Activated CD8-positive, alpha-beta T cell treated with anti-CD3 and anti-CD28 coated beads, Interleukin-2, amount 10 ng/mL, durations not matched to agents 7 days and 5 days (primary cell): ENCODE data around the gene CRYL1. TPM values are rescaled to one million over a fixed set of nuclear protein-coding genes. Genes with fewer than 3 reads are reported as not detected.
A peak's percentile ranks its signal among the peaks of the same experiment; 100 is the strongest.

Experiments used
- ATAC-seq: fragments of 150-1000 bp; cut with Tn5 transposase; one replicate; pipeline ENCODE4 v1.10.0; 2021; ENCODE audit warnings: moderate library complexity
- CTCF ChIA-PET: fragments of 350-600 bp; sonication (Branson Sonifier 250); formaldehyde crosslinking; loops from one replicate; lab custom pipeline; 2021; ENCODE audit warnings: antibody characterized with exemption; lab: Charles Lee
- POLR2A ChIA-PET: fragments of 350-600 bp; sonication (Branson Sonifier 250); formaldehyde crosslinking; loops from one replicate; lab custom pipeline; 2021; ENCODE audit warnings: antibody characterized with exemption; lab: Charles Lee
- DNase-seq: peaks from one replicate; pipeline ENCODE4 v3.0.0-alpha.2; 2020
- H3K27ac Mint-ChIP-seq: one replicate; pipeline ENCODE4 v1.8.0; 2021; ENCODE audit warnings: mild to moderate bottlenecking, mixed read lengths
- H3K27me3 Mint-ChIP-seq: one replicate; pipeline ENCODE4 v1.8.0; 2021; ENCODE audit warnings: low read depth, mixed read lengths
- H3K36me3 Mint-ChIP-seq: one replicate; pipeline ENCODE4 v1.8.0; 2021; ENCODE audit warnings: low read depth, mixed read lengths
- H3K4me1 Mint-ChIP-seq: one replicate; pipeline ENCODE4 v1.8.0; 2021; ENCODE audit warnings: low read depth, mixed read lengths
- H3K4me3 Mint-ChIP-seq: one replicate; pipeline ENCODE4 v1.8.0; 2021; ENCODE audit warnings: mild to moderate bottlenecking, mixed read lengths
- H3K9me3 Mint-ChIP-seq: one replicate; pipeline ENCODE4 v1.8.0; 2022; ENCODE audit warnings: mixed read lengths; ENCODE audit not compliant: insufficient read depth
- total RNA-seq, 2 experiments: library from RNA; stranded (reverse); gene quantifications; one replicate each; pipeline ENCODE4 v1.2.3, GENCODE V29; 2021

CRYL1 gene
- total RNA-seq, 2 experiments from 2014 or later: 11.5 to 13.2 TPM

DNA sequence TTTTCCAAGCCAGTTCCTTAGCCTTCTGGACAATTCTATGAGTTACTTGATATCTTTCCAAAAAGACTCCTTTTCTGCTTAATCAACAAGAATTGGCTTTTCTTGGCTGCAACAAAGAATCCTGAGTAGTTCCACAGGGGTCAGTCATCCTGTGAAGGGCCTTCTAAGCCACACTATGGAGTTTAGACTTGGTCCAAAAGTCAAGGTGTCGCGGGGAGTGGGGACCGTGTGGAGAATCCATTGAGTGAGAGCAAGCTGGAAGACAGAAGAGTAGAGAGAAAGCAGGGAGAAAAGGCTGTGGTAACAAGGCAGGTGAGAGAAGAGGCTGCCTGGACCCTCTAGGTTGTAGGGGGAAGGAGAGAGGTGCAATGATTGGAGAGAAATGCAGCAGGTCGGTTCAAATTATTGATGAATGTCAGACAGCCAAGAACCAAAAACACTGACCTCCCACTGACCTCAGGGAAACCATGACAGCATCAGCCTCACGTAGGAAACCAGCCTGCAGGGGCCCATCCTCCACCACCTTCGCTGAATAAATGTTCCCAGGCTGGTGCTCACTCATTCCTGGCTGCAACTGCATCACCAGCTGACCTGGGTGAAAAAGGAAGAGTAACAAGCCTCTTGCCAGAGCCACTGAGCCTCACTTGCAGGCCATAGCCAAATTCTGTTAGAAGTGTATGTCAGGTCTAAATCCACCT, 34.2 kb upstream of the CRYL1 start:
- peaks cover 8% of the 10 kb centered on the region for H3K9me3 Mint-ChIP-seq
- no peak overlapping the region for H3K27ac Mint-ChIP-seq
- ChIA-PET POLR2A (no interaction called here), CTCF (no interaction called here)
- peaks cover 4% of the 10 kb centered on the region for H3K27me3 Mint-ChIP-seq
- H3K36me3 Mint-ChIP-seq: peaks cover 2% of the 10 kb centered on the region
- H3K4me3 Mint-ChIP-seq: no peak overlapping the region
- H3K4me1 Mint-ChIP-seq: no peaks in the 10 kb centered on the region
- ATAC-seq (no peak), DNase-seq (no peak)

DNA sequence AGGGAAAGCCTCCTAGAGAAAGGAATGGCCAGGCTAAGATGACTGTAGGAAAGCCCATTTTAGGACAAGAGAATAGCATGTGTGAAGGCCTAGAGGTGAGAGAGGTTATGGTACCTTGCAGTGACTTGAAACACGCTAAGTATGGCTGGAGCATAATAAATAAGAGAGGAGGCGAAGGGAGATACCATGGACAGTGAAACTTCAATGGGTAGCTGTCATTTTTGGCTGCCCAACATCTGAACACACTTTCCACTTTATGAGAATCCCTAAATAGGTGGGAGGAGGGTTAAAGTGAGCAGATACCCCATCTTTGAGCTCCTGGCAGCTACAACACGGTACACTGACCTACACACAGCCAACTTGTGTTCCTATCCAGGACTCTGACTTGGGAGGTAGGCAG, 33.3 kb upstream of the CRYL1 start:
- ATAC-seq: no peak

DNA sequence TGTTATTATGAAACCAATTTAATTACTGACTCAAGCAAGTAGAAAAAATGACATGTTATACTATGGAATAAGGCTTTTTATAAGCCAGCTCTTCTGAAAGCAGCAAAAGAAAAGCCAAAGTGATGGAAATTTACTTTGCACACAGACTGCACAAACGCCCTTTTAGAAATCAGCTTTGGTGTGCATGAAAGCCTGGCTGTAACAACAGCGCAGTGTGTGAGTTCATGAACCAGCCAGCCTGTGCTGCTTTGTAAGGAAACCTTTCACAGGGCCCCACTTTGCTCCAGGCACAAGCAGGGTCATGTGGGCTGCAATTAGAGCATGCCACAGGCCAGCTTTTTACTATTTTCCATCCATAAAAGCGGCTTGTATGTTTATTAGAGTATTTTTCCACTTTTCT, 27.7 kb upstream of the CRYL1 start:
- Mint-ChIP-seq H3K9me3 (no peaks in the 10 kb centered on the region), H3K27ac (no peak overlapping the region), H3K4me3 (no peak overlapping the region), H3K27me3 (no peaks in the 10 kb centered on the region), H3K4me1 (no peaks in the 10 kb centered on the region), H3K36me3 (no peaks in the 10 kb centered on the region)
- ATAC-seq: no peak
- POLR2A ChIA-PET: no interaction called here
- CTCF ChIA-PET: interaction anchor here (1.0 to 1.3 kb wide), 2 partner anchors 275 to 356 kb away, joined by 3 read pairs; no protein-coding TSS in a partner anchor
- DNase-seq: no peak

More for the DNA sequence above, 33.3 kb upstream of the CRYL1 start:
- ChIA-PET CTCF (no interaction called here), POLR2A (no interaction called here)
- no peak overlapping the region for H3K27ac Mint-ChIP-seq
- no peaks in the 10 kb centered on the region for H3K36me3 Mint-ChIP-seq
- no peaks in the 10 kb centered on the region for H3K9me3 Mint-ChIP-seq
- no peak for DNase-seq
- no peak overlapping the region for H3K4me3 Mint-ChIP-seq
- H3K4me1 Mint-ChIP-seq: no peaks in the 10 kb centered on the region
- peaks cover 4% of the 10 kb centered on the region for H3K27me3 Mint-ChIP-seq

DNA sequence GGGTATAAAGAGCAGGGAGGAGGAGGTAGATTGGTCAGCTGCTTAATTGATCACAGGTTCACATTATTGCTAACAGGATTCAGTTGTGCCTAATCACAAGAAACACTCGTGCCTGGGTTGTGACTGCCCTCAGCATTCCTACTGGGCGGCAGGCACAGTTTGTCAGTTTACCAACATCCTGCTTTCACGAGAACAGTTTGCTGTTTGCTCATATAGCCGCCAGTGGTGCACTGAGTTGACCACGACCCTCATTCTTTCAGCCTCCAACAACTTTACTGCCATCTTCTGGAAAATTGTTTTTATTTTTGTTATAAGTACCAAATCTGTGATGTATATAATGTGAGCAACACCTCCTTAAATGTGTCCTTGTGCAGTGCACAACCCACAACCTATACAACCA, 25.1 kb upstream of the CRYL1 start:
- ATAC-seq (no peak), DNase-seq (no peak)
- no peak overlapping the region for H3K27ac Mint-ChIP-seq
- peaks cover 3% of the 10 kb centered on the region for H3K27me3 Mint-ChIP-seq
- no peaks in the 10 kb centered on the region for H3K36me3 Mint-ChIP-seq
- ChIA-PET POLR2A (no interaction called here), CTCF (interaction anchor here (0.6 to 1.4 kb wide), 2 partner anchors 57 to 531 kb away, joined by 3 to 5 read pairs; no protein-coding TSS in a partner anchor)
- H3K4me3 Mint-ChIP-seq: no peak overlapping the region
- H3K9me3 Mint-ChIP-seq: no peaks in the 10 kb centered on the region
- peaks cover 7% of the 10 kb centered on the region for H3K4me1 Mint-ChIP-seq

DNA sequence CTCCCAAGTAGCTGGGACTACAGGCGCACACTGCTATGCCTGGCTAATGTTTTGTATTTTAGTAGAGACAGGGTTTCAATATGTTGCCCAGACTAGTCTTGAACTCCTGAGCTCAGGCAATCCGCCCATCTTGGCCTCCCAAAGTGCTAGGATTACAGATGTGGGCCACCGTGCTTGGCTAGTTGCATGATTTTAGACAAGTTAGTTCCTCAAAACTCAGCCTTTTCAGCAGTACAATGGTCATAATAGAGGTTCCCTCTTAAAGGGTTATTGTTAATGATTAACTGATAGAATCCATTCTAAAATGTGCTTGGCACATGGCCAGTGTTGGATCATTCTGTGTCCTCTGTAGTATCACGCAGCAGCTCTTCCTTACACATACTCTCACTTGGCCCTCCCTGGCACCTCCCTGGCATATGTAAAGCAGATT, 21.8 kb upstream of the CRYL1 start:
- DNase-seq (no peak), ATAC-seq (no peak)
- Mint-ChIP-seq H3K36me3 (no peaks in the 10 kb centered on the region), H3K27me3 (peaks cover 3% of the 10 kb centered on the region), H3K4me3 (no peak overlapping the region), H3K9me3 (no peaks in the 10 kb centered on the region), H3K27ac (no peak overlapping the region), H3K4me1 (peaks cover 7% of the 10 kb centered on the region)
- POLR2A ChIA-PET: no interaction called here
- CTCF ChIA-PET: no interaction called here

DNA sequence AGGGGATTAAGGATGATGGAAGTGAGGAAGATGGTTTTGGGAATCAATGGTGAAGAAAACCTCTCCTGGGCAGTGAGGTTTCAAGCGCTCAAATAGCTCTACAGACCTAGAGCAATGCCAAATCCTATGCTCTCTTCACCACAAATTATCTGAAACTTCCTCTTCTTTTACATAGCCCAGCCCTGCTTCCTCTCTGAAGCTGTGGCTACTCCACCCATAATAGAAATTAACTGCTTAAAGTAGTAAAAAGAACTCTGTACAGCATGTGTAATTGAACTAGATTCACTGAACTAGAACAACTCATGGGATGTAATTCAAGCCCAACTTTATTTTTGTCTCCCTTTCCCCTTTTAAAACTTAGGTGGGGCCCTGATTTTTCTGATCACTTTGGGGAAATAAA, 20.9 kb upstream of the CRYL1 start:
- peaks cover 7% of the 10 kb centered on the region for H3K4me1 Mint-ChIP-seq
- no peak overlapping the region for H3K27ac Mint-ChIP-seq
- no peak for ATAC-seq
- no peak overlapping the region for H3K4me3 Mint-ChIP-seq
- peaks cover 3% of the 10 kb centered on the region for H3K27me3 Mint-ChIP-seq
- no peaks in the 10 kb centered on the region for H3K9me3 Mint-ChIP-seq
- no peaks in the 10 kb centered on the region for H3K36me3 Mint-ChIP-seq
- CTCF ChIA-PET: no interaction called here
- POLR2A ChIA-PET: no interaction called here
- no peak for DNase-seq

DNA sequence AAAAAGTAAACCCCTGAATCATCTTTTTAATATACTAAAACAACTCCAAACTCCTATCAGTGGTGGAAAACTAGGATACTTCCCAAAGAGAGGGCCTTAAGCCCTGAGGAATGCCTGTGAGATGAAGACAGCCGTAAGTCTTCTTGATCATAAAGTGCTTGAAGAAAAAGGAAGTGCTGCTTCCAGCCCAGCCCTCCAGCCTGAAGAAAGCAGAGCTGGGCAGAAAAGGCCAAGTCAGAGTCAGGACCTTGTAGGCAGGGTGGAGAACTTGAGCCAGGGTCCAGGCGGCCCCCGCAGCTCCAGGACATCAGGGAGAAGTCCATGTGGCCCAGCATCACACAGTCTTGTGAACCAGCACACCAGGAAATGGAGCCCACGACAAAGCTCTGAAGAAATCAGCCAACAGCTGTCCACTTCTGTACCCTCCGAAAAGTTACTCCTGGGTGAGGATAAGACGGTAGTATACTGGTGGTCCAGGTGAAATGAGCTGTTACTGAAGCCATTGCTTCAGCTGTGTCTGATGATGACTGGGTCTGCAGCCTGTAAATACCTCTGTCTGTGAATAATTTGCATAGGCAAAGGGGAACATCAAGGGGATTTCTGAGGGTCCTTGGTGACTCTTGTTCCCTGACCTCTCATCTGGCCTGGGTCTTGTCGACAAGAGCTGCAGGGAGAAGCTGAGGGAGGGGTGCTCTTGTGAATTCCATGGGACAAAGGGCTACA, 18.7 kb upstream of the CRYL1 start:
- Mint-ChIP-seq H3K4me3 (no peak overlapping the region), H3K4me1 (peaks cover 7% of the 10 kb centered on the region), H3K36me3 (no peaks in the 10 kb centered on the region), H3K27ac (no peak overlapping the region), H3K27me3 (peaks cover 3% of the 10 kb centered on the region), H3K9me3 (no peaks in the 10 kb centered on the region)
- POLR2A ChIA-PET: no interaction called here
- CTCF ChIA-PET: interaction anchor here (1.3 kb wide), 1 partner anchor 49 kb away, joined by 4 read pairs; no protein-coding TSS in a partner anchor
- ATAC-seq: no peak
- no peak for DNase-seq

DNA sequence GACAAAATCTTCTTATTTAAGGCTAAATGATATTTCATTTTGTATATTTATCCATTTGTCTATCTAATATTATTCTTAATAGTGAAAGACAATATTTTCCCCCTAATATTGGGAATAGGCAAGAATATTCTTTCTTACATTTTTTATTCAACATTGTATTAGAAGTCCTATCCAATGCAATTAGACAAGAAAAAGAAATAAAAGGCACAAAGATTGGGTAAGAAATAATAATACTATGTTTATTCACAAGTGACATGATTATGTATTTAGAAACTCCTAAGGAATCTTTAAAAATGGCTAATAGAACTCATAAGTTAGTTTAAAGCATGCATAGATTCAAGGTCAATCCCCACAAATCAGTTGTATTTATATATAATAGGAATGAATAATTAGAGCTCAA, 11.3 kb upstream of the CRYL1 start:
- H3K36me3 Mint-ChIP-seq: no peaks in the 10 kb centered on the region
- no peak overlapping the region for H3K27ac Mint-ChIP-seq

DNA sequence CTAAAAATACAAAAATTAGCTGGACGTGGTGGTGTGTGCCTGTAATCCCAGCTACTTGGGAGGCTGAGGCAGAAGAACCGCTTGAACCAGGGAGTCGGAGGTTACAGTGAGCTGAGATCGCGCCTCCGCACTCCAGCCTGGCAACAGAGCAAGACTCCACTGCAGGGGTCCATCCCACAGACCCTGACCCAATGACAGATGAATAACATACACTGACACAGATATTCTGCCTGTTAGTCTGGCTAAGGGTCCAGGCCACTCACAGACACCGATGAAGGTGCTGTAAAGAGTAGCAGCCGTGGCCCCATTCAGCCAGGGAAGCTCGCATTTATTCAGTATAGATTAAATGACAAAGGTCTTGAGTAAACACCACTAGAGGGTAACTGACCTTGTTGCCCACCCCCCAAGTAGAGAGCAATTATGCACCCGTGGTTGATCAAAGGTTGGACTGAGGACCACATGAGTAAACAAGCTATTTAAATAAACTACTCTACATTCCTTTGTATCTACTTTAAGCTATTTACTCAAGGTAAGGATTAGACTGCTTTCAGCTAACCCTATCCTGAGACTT, 8.5 kb upstream of the CRYL1 start:
- ChIA-PET POLR2A (no interaction called here), CTCF (no interaction called here)
- DNase-seq: no peak
- no peaks in the 10 kb centered on the region for H3K4me1 Mint-ChIP-seq
- peaks cover 24% of the 10 kb centered on the region for H3K9me3 Mint-ChIP-seq
- H3K36me3 Mint-ChIP-seq: peaks cover 3% of the 10 kb centered on the region
- H3K4me3 Mint-ChIP-seq: no peak overlapping the region
- no peak for ATAC-seq
- peaks cover 3% of the 10 kb centered on the region for H3K27me3 Mint-ChIP-seq
- no peak overlapping the region for H3K27ac Mint-ChIP-seq

More for the DNA sequence above, 11.3 kb upstream of the CRYL1 start:
- Mint-ChIP-seq H3K4me3 (no peak overlapping the region), H3K27me3 (no peaks in the 10 kb centered on the region), H3K9me3 (peaks cover 24% of the 10 kb centered on the region), H3K4me1 (no peaks in the 10 kb centered on the region)
- CTCF ChIA-PET: no interaction called here
- no peak for DNase-seq
- no peak for ATAC-seq
- POLR2A ChIA-PET: no interaction called here

DNA sequence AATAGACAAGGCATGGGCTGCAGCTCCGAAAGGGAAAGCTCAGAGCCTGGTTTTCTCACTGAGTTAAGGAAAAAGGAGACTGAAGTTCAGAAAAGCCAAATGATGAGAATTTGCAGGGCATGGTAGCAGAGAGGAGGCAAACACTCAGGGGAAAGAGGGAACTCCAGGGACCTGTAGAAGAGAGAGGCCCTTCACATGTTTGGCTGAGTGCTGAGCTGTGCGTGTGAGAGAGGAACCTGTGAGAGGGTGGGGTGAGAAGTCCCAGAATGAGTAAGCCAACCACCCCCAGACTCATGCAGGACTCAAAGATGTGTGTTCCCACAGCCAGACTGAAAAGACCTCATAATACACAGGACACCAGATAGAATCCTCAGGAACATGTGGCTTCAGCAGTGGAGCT, 2.8 kb upstream of the CRYL1 start:
- Mint-ChIP-seq H3K27me3 (peaks cover 3% of the 10 kb centered on the region), H3K4me1 (peaks cover 22% of the 10 kb centered on the region), H3K36me3 (peaks cover 3% of the 10 kb centered on the region), H3K27ac (no peak overlapping the region), H3K9me3 (no peaks in the 10 kb centered on the region), H3K4me3 (no peak overlapping the region)
- ATAC-seq: no peak
- CTCF ChIA-PET: no interaction called here
- DNase-seq: no peak
- POLR2A ChIA-PET: interaction anchor here (1.0 kb wide), 1 partner anchor 52 kb away, joined by 3 read pairs; no protein-coding TSS in a partner anchor

DNA sequence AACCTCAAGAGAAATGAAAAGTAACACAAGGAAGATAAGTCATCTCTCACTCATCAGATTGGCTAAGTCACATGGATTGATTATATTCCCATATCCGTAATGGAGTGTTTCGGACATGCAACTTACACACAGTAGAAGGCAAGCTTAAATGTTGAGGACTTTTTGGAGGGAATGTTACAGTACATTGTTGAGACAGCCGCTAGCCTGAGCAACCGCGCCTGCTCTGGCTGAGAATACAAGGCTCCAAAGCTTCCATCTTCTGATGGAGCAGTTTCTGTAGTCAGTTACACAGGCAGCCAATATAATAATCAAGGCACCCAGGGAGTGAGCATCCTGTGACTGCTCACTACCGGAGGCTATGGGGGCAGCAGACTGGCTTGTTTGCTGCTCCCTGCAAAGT, 1.0 kb upstream of the CRYL1 start:
- POLR2A ChIA-PET: interaction anchor here (0.7 kb wide), 1 partner anchor 650 kb away, joined by 3 read pairs; the partner anchor contains the start of genes MRPL57 and SKA3
- H3K36me3 Mint-ChIP-seq: peaks cover 3% of the 10 kb centered on the region
- H3K4me3 Mint-ChIP-seq: peak overlapping the region; percentile 84
- no peak for ATAC-seq
- DNase-seq: no peak
- CTCF ChIA-PET: interaction anchor here (0.8 to 1.2 kb wide), 3 partner anchors 17 to 302 kb away, joined by 3 read pairs; no protein-coding TSS in a partner anchor
- peak overlapping the region; percentile 96 for H3K27ac Mint-ChIP-seq
- H3K27me3 Mint-ChIP-seq: peaks cover 3% of the 10 kb centered on the region
- no peaks in the 10 kb centered on the region for H3K9me3 Mint-ChIP-seq
- peaks cover 24% of the 10 kb centered on the region for H3K4me1 Mint-ChIP-seq
